ENCODE measurements around the gene CELSR3.
A peak's percentile ranks its signal among the peaks of the same experiment; 100 is the strongest.

The CELSR3 gene

GRCh38 chr3:48662753-48663488, at the start of gene CELSR3:
Gene CELSR3 (minus strand): TSS chr3:48662886. CDS start chr3:48662634, 252 bp downstream.
- peak; percentile 88 for DNase-seq (ENCODE audit: low spot score)

DNA sequence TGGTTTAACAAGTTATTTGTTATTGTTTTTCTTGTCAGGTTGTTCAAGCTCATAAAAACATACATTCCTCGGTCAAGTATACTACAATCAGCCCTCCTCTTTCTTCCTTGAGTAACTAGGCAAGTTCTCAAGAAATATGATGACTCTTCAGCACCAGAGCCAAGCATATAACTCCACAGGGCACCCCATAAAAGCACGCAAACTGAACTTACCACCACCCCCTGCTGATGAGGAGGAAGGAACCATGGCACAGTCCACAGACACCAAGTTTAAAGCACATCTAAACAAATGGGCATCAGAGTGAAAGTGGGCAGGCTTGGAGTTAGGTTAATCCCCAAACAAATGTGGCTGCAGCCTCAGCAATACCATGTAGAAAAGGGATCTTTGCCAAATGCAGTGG, 49.0 kb upstream of the CELSR3 start:
- no peak for DNase-seq (ENCODE audit: low spot score)

DNA sequence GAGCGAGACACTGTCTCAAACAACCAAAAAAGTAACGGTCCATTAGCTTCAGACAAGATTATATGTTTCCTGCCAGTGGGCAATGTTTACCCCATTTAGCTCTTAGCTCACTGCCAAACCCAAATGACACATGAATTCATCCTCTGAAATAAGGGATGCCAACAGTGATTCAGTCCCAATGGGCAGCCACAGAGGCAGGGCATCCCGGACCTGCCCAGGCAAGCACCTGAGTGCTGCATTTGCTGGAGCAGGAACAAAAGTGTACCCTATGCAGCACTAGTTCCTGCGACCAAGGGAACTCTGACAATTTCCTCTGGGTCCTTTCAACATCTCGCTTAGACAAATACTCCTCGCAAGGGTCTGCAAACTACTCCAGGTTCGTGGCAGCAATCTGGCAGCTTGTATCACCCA, 46.4 kb upstream of the CELSR3 start:
- DNase-seq (ENCODE audit: low spot score), result peak; percentile 87

DNA sequence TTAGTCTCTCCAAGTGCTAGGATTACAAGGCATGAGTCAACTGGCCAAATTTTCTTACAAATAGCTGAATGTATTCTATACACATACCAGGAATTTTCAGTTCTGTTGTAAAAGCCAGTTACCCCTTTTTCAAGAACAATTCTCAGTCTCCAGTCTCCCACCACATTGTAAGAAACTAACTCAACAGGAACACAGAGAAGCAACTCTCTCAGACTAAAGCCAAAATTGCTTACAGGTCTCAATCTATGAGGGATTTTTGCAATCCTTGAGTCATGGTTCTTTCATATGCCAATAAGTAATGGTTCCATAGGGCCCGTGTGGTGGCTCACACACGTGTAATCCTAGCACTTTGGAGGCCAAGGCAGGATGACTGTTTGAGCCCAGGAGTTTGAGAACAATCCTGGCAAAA, 45.8 kb upstream of the CELSR3 start:
- DNase-seq (ENCODE audit: low spot score), result peak; percentile 54

DNA sequence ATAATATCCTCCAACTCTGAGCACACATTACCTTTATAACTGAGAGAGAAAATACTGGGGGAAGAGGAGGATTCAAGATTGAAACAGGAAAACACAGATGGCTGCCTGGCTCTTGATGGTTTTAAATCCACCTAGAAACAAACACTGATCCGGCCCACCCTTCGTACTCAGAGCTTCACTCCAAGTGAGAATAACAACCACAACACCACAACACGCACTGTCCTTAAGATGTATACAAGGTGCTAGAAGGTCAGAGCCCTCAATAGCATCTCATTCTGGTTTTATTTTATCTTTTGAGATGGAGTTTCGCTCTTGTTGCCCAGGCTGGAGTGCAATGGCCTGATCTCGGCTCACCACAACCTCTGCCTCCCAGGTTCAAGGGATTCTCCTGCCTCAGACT, 44.5 kb upstream of the CELSR3 start:
- DNase-seq (ENCODE audit: low spot score), result no peak

GRCh38 chr3:48702320-48702920, 39.7 kb upstream of the CELSR3 start:
- no peak for DNase-seq (ENCODE audit: low spot score)

- no peak for DNase-seq (ENCODE audit: low spot score)
Observed at GRCh38 chr3:48700731-48701405, 38.2 kb upstream of the CELSR3 start.

DNA sequence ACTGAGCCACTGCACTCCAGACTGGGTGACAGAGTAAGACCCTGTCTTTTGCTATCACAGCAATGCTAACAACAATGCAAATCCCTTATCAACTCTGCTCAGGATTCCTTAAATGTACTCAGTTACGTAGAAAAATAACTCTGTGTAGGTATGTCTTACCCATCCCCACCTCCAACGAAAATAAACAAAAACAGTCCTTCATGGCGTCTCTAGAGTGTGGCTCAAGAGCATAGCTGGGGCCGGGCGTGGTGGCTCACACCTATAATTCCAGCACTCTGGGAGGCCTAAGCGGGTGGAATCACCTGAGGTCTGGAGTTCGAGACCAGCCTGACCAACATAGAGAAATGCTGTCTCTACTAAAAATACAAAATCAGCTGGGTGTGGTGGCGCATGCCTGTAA, 36.2 kb upstream of the CELSR3 start:
- DNase-seq (ENCODE audit: low spot score), result no peak

- no peak for DNase-seq (ENCODE audit: low spot score)
Observed at GRCh38 chr3:48697952-48698351, 35.3 kb upstream of the CELSR3 start.

- DNase-seq (ENCODE audit: low spot score), result peak; percentile 20
Observed at GRCh38 chr3:48696601-48697000, 33.9 kb upstream of the CELSR3 start.

DNA sequence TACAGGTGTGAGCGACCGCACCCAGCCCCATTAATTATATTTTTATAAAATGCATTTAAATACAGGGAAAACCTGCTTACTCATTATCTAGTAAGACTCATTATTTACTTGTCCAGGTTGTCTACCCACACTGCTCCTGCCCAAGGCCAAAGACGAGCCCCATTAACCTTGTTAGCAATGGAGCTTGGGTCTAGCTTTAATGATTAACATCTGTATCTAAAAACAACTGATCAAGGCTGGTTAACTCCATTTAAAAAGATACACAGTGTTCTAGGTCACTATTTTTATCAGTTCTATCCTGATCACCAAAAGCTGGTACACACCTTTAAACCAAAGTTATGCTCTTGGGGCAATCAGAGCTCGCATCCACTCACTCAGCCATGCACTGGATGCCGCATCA, 33.5 kb upstream of the CELSR3 start:
- peak; percentile 61 for DNase-seq (ENCODE audit: low spot score)

DNA sequence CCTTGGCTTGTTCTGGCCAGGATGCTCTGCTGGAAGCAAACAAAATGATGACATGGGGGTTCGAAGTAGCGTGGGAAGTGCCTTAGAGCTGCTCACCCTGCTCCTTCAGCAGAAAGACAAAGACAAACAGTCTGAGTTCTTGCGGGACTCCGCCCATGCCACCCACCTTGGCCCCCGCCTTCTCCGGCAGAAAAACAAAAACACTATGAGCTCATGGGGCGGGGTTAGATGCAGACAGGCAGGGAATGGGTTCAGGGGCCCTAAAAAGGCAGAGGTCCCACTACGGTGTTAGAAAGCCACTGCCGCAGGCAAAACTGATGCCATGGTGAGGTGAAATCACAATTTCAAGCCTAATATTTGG, 32.7 kb upstream of the CELSR3 start:
- DNase-seq (ENCODE audit: low spot score), result no peak

- DNase-seq (ENCODE audit: low spot score), result peak; percentile 73
Observed at GRCh38 chr3:48694610-48695392, 32.1 kb upstream of the CELSR3 start.

GRCh38 chr3:48693826-48694225, 31.1 kb upstream of the CELSR3 start:
- DNase-seq (ENCODE audit: low spot score), result no peak

- DNase-seq (ENCODE audit: low spot score), result peak; percentile 44
Observed at GRCh38 chr3:48692551-48692950, 29.9 kb upstream of the CELSR3 start.

GRCh38 chr3:48690846-48691458, 28.3 kb upstream of the CELSR3 start:
- DNase-seq (ENCODE audit: low spot score), result no peak

DNA sequence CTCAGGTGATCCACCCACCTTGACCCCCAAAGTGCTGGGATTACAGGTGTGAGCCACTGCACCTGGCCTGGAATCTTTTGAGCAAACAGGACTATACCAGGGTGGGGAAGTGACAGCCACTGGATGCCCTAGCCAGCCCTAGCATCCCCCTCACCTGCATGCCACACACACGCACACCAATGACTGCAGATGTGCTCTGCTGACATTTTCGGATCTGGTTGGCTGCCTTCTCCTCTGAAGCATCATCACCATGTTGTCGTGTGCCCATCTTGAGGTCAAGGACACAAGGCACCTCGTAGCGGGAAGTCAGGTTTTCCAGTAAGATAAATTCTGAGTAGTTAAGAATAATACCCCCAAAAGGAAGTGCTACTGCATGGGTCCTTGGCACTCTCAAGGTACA, 26.7 kb upstream of the CELSR3 start:
- DNase-seq (ENCODE audit: low spot score), result no peak

GRCh38 chr3:48688737-48689075, 26.0 kb upstream of the CELSR3 start:
- no peak for DNase-seq (ENCODE audit: low spot score)

- DNase-seq (ENCODE audit: low spot score), result no peak
Observed at GRCh38 chr3:48688032-48688736, 25.5 kb upstream of the CELSR3 start.

DNA sequence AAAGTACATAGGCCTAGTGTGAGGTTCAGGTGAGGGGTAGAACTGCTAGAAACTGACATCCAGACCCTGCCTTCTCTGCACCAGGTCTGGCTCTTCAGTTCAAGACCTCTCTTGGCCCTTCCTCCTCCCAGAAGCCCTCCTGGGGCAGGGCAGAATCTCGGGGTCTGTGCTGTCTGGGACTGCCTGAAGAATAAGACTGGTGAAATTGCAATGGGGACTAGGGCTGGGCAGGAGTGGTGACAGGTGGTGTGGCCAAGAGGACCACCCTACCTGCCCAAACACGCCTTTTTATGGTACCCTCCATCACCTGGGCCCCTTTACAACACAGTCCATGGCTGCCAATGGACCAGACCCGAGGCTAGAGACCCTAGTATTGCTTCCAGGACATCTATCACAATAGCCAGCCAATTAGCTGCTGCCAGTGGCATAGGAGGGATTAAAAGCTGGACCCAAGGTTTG, 24.6 kb upstream of the CELSR3 start:
- no peak for DNase-seq (ENCODE audit: low spot score)

DNA sequence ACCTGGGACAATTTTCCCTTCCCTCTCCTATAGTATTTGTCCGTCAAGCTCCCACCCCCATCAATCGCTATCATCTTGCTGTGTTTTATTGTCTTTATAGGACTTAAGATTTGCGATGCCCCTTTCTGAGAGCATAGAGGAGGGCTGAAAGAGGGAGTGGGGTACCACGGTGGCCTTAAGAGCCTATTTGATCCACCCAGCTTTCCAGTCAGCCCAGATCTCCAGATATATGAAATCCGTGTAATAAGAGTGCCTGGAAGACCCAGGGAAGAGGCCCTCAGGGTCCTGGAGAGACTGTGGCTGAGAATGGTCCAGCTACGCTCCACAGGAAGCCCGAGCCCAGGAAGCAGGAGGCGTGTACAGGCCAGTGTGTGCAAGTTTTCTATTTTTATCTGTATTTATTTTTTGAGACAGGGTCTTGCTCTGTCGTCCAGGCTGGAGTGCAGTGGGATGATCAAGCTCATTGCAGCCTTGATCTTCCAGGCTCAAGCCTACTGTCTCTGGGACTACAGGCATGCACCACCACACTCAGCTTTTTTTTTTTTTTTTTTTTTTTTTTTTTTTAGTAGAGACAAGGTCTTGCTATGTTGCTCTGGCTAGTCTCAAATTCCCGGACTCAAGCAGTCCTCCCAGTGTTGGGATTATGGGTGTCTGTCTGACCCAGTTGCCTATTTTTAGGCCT, 24.0 kb upstream of the CELSR3 start:
- no peak for DNase-seq (ENCODE audit: low spot score)
